T-cell (primary cell): ENCODE results near the gene FHIT. TPM values are rescaled to one million over a fixed set of nuclear protein-coding genes. Genes with fewer than 3 reads are reported as not detected.

Source experiments
- ATAC-seq, 4 experiments: fragments of 200-7000 bp in 3 of 4; fragments of 150-1000 bp in 1 of 4; cut with Tn5 transposase; replicated peaks in 1 of 4; 1 replicate in 3 of 4; 2 replicates in 1 of 4; pipeline ENCODE4 v1.10.0; 2021; ENCODE audit warnings: moderate library complexity in 3 of 4, mild to moderate bottlenecking in 2 of 4, moderate number of reproducible peaks in 1 of 4
- CTCF ChIA-PET, 2 donors: fragments of 300-600 bp; sonication (Branson Sonifier 250); formaldehyde crosslinking; loops; one replicate each; lab custom pipeline; 2022; ENCODE audit warnings: antibody characterized with exemption in 2 of 2; lab: Charles Lee
- POLR2A ChIA-PET, 2 donors: fragments of 300-600 bp; sonication (Branson Sonifier 250); formaldehyde crosslinking; loops; one replicate each; lab custom pipeline; 2022; ENCODE audit warnings: antibody characterized with exemption in 2 of 2; lab: Charles Lee
- DNase-seq, 35 experiments: peaks; one replicate each; pipeline versions ENCODE4 v3.0.0 to v3.0.0-alpha.2; 2013 to 2023
- H3K27ac ChIP-seq: one replicate; pipeline ENCODE4 v1.5.1; 2013; ENCODE audit warnings: low read length
- H3K27me3 ChIP-seq, 2 experiments: replicated peaks in 1 of 2; 1 replicate in 1 of 2; 2 replicates in 1 of 2; pipeline versions ENCODE4 v1.6.1 to v1.7.0; 2013; ENCODE audit warnings: low read length in 1 of 2, mixed read lengths in 1 of 2; ENCODE audit not compliant: control insufficient read depth in 2 of 2, insufficient read depth in 2 of 2; ENCODE audit errors: extremely low read depth in 1 of 2
- H3K36me3 ChIP-seq, 2 donors: 1 replicate in 1 of 2; 2 replicates in 1 of 2; pipeline versions ENCODE4 v1.6.1 to v1.7.0; 2013; ENCODE audit warnings: low read length in 1 of 2; ENCODE audit not compliant: control insufficient read depth in 2 of 2, insufficient read depth in 1 of 2; ENCODE audit errors: extremely low read depth in 1 of 2
- H3K4me1 ChIP-seq, 2 experiments: 1 replicate in 1 of 2; 2 replicates in 1 of 2; pipeline versions ENCODE4 v1.6.1 to v1.7.0; 2013; ENCODE audit warnings: low read length in 2 of 2, mixed read lengths in 1 of 2; ENCODE audit not compliant: insufficient read depth in 2 of 2, control insufficient read depth in 1 of 2; ENCODE audit errors: extremely low read depth in 1 of 2
- H3K4me3 ChIP-seq, 2 donors: 1 replicate in 1 of 2; 2 replicates in 1 of 2; pipeline versions ENCODE4 v1.5.1 to v1.7.0; 2013; ENCODE audit warnings: mild to moderate bottlenecking in 2 of 2, low read length in 1 of 2, moderate library complexity in 1 of 2; ENCODE audit not compliant: control insufficient read depth in 1 of 2; ENCODE audit errors: extremely low read depth in 1 of 2
- H3K9me3 ChIP-seq: 2 replicates; pipeline ENCODE4 v1.7.0; 2013
- H3K27ac Mint-ChIP-seq, 2 donors: one replicate each; pipeline ENCODE4 v1.8.0; 2020 to 2021; ENCODE audit warnings: mild to moderate bottlenecking in 2 of 2, mixed read lengths in 2 of 2
- H3K27me3 Mint-ChIP-seq, 2 donors: one replicate each; pipeline ENCODE4 v1.8.0; 2021 to 2022; ENCODE audit warnings: mixed read lengths in 2 of 2
- H3K36me3 Mint-ChIP-seq: one replicate; pipeline ENCODE4 v1.8.0; 2021; ENCODE audit warnings: mixed read lengths
- H3K4me1 Mint-ChIP-seq, 3 donors: one replicate each; pipeline ENCODE4 v1.8.0; 2020 to 2022; ENCODE audit warnings: mixed read lengths in 3 of 3, mild to moderate bottlenecking in 1 of 3
- H3K4me3 Mint-ChIP-seq, 3 donors: one replicate each; pipeline ENCODE4 v1.8.0; 2020 to 2022; ENCODE audit warnings: mild to moderate bottlenecking in 3 of 3, mixed read lengths in 3 of 3, moderate library complexity in 3 of 3
- H3K9me3 Mint-ChIP-seq, 3 donors: one replicate each; pipeline ENCODE4 v1.8.0; 2020 to 2022; ENCODE audit warnings: mixed read lengths in 3 of 3
- WGBS: methylation state at CpG from one replicate; pipeline ENCODE4 v1.1.5; 2013; ENCODE audit warnings: missing lambda C conversion rate; ENCODE audit not compliant: insufficient coverage; 5-methylcytosine and 5-hydroxymethylcytosine counted together
- total RNA-seq, 35 experiments: library from RNA in 6 of 35; stranded (reverse) in 6 of 35; fragments of 120-200 nt in 1 of 35; gene quantifications; one replicate each; pipeline versions ENCODE4 v1.2.1 to v1.2.4 and lab custom pipeline; 2013 to 2026

The FHIT gene
- total RNA-seq, 5 donors from 2014 or later (not counting 1 experiment from before 2014, with no cell fraction given), result 33.1 to 197 (median 78.3) TPM

GRCh38 chr3:60652829-60653228 is 598.4 kb downstream of the FHIT start:
- no peaks in the 10 kb centered on the region for H3K27me3 ChIP-seq

GRCh38 chr3:60651799-60652198 is 599.5 kb downstream of the FHIT start:
- Histone ChIP-seq H3K4me1 (no peaks in the 10 kb centered on the region), H3K36me3 (no peaks in the 10 kb centered on the region), H3K9me3 (no peaks in the 10 kb centered on the region), H3K4me3 (no peak overlapping the region), H3K27me3 (no peaks in the 10 kb centered on the region), H3K27ac (no peak overlapping the region)
- CTCF ChIA-PET, result no interaction called here
- Mint-ChIP-seq H3K9me3 (no peaks in the 10 kb centered on the region), H3K4me3 (no peak overlapping the region), H3K4me1 (no peaks in the 10 kb centered on the region), H3K36me3 (no peaks in the 10 kb centered on the region), H3K27ac (no peak overlapping the region), H3K27me3 (no peaks in the 10 kb centered on the region)
- POLR2A ChIA-PET, result no interaction called here
- 27% methylated on average over 3 of the region's 3 CpGs for WGBS
- no peak for ATAC-seq
- DNase-seq, result no peak

More at GRCh38 chr3:60652829-60653228, 598.4 kb downstream of the FHIT start:
- ATAC-seq, result no peak
- H3K36me3 ChIP-seq, result no peaks in the 10 kb centered on the region
- Mint-ChIP-seq H3K9me3 (peaks cover 0 to 1% (median 1%) of the 10 kb centered on the region in 3 donors), H3K4me1 (no peaks in the 10 kb centered on the region), H3K36me3 (no peaks in the 10 kb centered on the region), H3K27ac (no peak overlapping the region), H3K4me3 (no peak overlapping the region), H3K27me3 (no peaks in the 10 kb centered on the region)
- no peak overlapping the region for H3K27ac ChIP-seq
- no peak overlapping the region for H3K4me3 ChIP-seq
- no peak for DNase-seq
- H3K4me1 ChIP-seq, result no peaks in the 10 kb centered on the region
- WGBS, result 94% methylated on average over 2 of the region's 2 CpGs
- POLR2A ChIA-PET, result no interaction called here
- H3K9me3 ChIP-seq, result no peaks in the 10 kb centered on the region
- CTCF ChIA-PET, result no interaction called here

- 80% methylated on average over 1 of the region's 2 CpGs for WGBS
- Histone ChIP-seq H3K4me1 (no peaks in the 10 kb centered on the region), H3K4me3 (no peak overlapping the region), H3K27ac (no peak overlapping the region), H3K9me3 (no peaks in the 10 kb centered on the region), H3K36me3 (no peaks in the 10 kb centered on the region), H3K27me3 (no peaks in the 10 kb centered on the region)
- no peak overlapping the region for H3K27ac Mint-ChIP-seq
- H3K36me3 Mint-ChIP-seq, result no peaks in the 10 kb centered on the region
- no peak overlapping the region for H3K4me3 Mint-ChIP-seq
- H3K4me1 Mint-ChIP-seq, result peaks cover 0 to under 1% (median 0%) of the 10 kb centered on the region in 3 donors
- ChIA-PET CTCF (no interaction called here), POLR2A (no interaction called here)
- DNase-seq (no peak), ATAC-seq (no peak)
- no peaks in the 10 kb centered on the region for H3K9me3 Mint-ChIP-seq
- H3K27me3 Mint-ChIP-seq, result no peaks in the 10 kb centered on the region
These were observed 601.1 kb downstream of the FHIT start for GRCh38 chr3:60650171-60650570.

GRCh38 chr3:60645801-60646200 is 605.5 kb downstream of the FHIT start:
- Histone ChIP-seq H3K4me3 (no peak overlapping the region), H3K36me3 (no peaks in the 10 kb centered on the region), H3K9me3 (no peaks in the 10 kb centered on the region), H3K27me3 (no peaks in the 10 kb centered on the region), H3K4me1 (no peaks in the 10 kb centered on the region), H3K27ac (no peak overlapping the region)
- ChIA-PET POLR2A (interaction anchor here in 1 of 2 donors (0.7 kb wide), 1 partner anchor 256 kb away, joined by 4 read pairs; no protein-coding TSS in a partner anchor), CTCF (no interaction called here)
- WGBS, result no CpG with 5 or more reads among the region's 2 CpGs
- no peaks in the 10 kb centered on the region for H3K36me3 Mint-ChIP-seq
- H3K4me3 Mint-ChIP-seq, result no peak overlapping the region
- H3K27me3 Mint-ChIP-seq, result no peaks in the 10 kb centered on the region
- no peaks in the 10 kb centered on the region for H3K9me3 Mint-ChIP-seq
- ATAC-seq (no peak), DNase-seq (no peak)
- peaks cover 0 to 8% (median 0%) of the 10 kb centered on the region in 3 donors for H3K4me1 Mint-ChIP-seq
- no peak overlapping the region for H3K27ac Mint-ChIP-seq

- H3K36me3 Mint-ChIP-seq, result no peaks in the 10 kb centered on the region
- H3K27ac ChIP-seq, result no peak overlapping the region
- peaks cover 0 to 8% (median 0%) of the 10 kb centered on the region in 3 donors for H3K4me1 Mint-ChIP-seq
- H3K27me3 ChIP-seq, result no peaks in the 10 kb centered on the region
- no CpG with 5 or more reads among the region's 1 CpG for WGBS
- no peaks in the 10 kb centered on the region for H3K9me3 Mint-ChIP-seq
- DNase-seq, result no peak
- no peaks in the 10 kb centered on the region for H3K4me1 ChIP-seq
- no peak for ATAC-seq
- no peaks in the 10 kb centered on the region for H3K9me3 ChIP-seq
- no peaks in the 10 kb centered on the region for H3K27me3 Mint-ChIP-seq
- ChIA-PET POLR2A (no interaction called here), CTCF (no interaction called here)
- no peaks in the 10 kb centered on the region for H3K36me3 ChIP-seq
- no peak overlapping the region for H3K27ac Mint-ChIP-seq
- H3K4me3 ChIP-seq, result no peak overlapping the region
- no peak overlapping the region for H3K4me3 Mint-ChIP-seq
These were observed 607.4 kb downstream of the FHIT start for GRCh38 chr3:60643831-60644230.

GRCh38 chr3:60641354-60641753 is 609.9 kb downstream of the FHIT start:
- H3K9me3 ChIP-seq, result no peaks in the 10 kb centered on the region
- CTCF ChIA-PET, result no interaction called here
- no CpG with 5 or more reads among the region's 2 CpGs for WGBS
- Mint-ChIP-seq H3K27me3 (no peaks in the 10 kb centered on the region), H3K4me1 (peaks cover 0 to 8% (median 0%) of the 10 kb centered on the region in 3 donors), H3K27ac (no peak overlapping the region), H3K9me3 (peaks cover 0 to 3% (median 0%) of the 10 kb centered on the region in 3 donors), H3K36me3 (no peaks in the 10 kb centered on the region), H3K4me3 (no peak overlapping the region)
- ATAC-seq (no peak), DNase-seq (no peak)
- H3K27ac ChIP-seq, result no peak overlapping the region
- H3K27me3 ChIP-seq, result no peaks in the 10 kb centered on the region
- POLR2A ChIA-PET, result no interaction called here
- H3K4me3 ChIP-seq, result no peak overlapping the region
- H3K36me3 ChIP-seq, result no peaks in the 10 kb centered on the region
- no peaks in the 10 kb centered on the region for H3K4me1 ChIP-seq

GRCh38 chr3:60636846-60637245 is 614.4 kb downstream of the FHIT start:
- Histone ChIP-seq H3K27ac (no peak overlapping the region), H3K4me3 (no peak overlapping the region), H3K9me3 (no peaks in the 10 kb centered on the region), H3K27me3 (no peaks in the 10 kb centered on the region), H3K36me3 (no peaks in the 10 kb centered on the region), H3K4me1 (no peaks in the 10 kb centered on the region)
- H3K4me3 Mint-ChIP-seq, result no peak overlapping the region
- ATAC-seq (no peak), DNase-seq (no peak)
- no peak overlapping the region for H3K27ac Mint-ChIP-seq
- ChIA-PET POLR2A (no interaction called here), CTCF (no interaction called here)
- H3K4me1 Mint-ChIP-seq, result no peaks in the 10 kb centered on the region
- H3K36me3 Mint-ChIP-seq, result no peaks in the 10 kb centered on the region
- H3K27me3 Mint-ChIP-seq, result peaks cover 0 to 5% of the 10 kb centered on the region in 2 donors
- H3K9me3 Mint-ChIP-seq, result peaks cover 0 to 3% (median 0%) of the 10 kb centered on the region in 3 donors
